B cell (primary cell): Measurements from ENCODE around the gene DPYSL4. TPM values are rescaled to one million over a fixed set of nuclear protein-coding genes. Genes with fewer than 3 reads are reported as not detected.

Experiments used
- ATAC-seq: fragments of 200-7000 bp; cut with Tn5 transposase; one replicate; pipeline ENCODE4 v1.10.0; 2021; ENCODE audit warnings: low read depth, mild to moderate bottlenecking, moderate number of reproducible peaks, moderate library complexity
- CTCF ChIA-PET: fragments of 350-600 bp; sonication (Branson Sonifier 250); formaldehyde crosslinking; loops from one replicate; lab custom pipeline; 2021; ENCODE audit warnings: antibody characterized with exemption, inconsistent platforms; lab: Charles Lee
- POLR2A ChIA-PET: fragments of 350-600 bp; sonication (Branson Sonifier 250); formaldehyde crosslinking; loops from one replicate; lab custom pipeline; 2021; ENCODE audit warnings: antibody characterized with exemption; lab: Charles Lee
- DNase-seq: peaks from one replicate; pipeline ENCODE4 v3.0.0; 2013
- H2AFZ ChIP-seq: 2 replicates; pipeline ENCODE4 v1.6.1; 2012; ENCODE audit warnings: mild to moderate bottlenecking, low read depth, low read length; ENCODE audit not compliant: insufficient read depth, poor library complexity, severe bottlenecking
- H3K27ac ChIP-seq, 2 donors: 1 replicate in 1 of 2; 2 replicates in 1 of 2; pipeline ENCODE4 v1.5.1; 2012 to 2013; ENCODE audit warnings: low read length in 2 of 2, mild to moderate bottlenecking in 2 of 2, moderate library complexity in 1 of 2
- H3K27me3 ChIP-seq, 4 experiments: fragments of 200-600 bp in 1 of 4; sonication (generic) in 1 of 4; replicated peaks in 1 of 4; 1 replicate in 2 of 4; 2 replicates in 2 of 4; pipeline versions ENCODE4 v1.6.1 to v1.7.0; 2013 to 2016; ENCODE audit warnings: low read length in 3 of 4, mild to moderate bottlenecking in 2 of 4, mixed read lengths in 1 of 4, moderate library complexity in 1 of 4; ENCODE audit not compliant: insufficient read depth in 4 of 4, control insufficient read depth in 3 of 4; ENCODE audit errors: control extremely low read depth in 1 of 4
- H3K36me3 ChIP-seq, 2 experiments: replicated peaks in 1 of 2; 1 replicate in 1 of 2; 2 replicates in 1 of 2; pipeline versions ENCODE4 v1.6.1 to v1.7.1; 2013; ENCODE audit warnings: low read length in 1 of 2; ENCODE audit not compliant: insufficient read depth in 2 of 2, control insufficient read depth in 1 of 2; ENCODE audit errors: control extremely low read depth in 1 of 2, extremely low read depth in 1 of 2
- H3K4me1 ChIP-seq, 2 donors: fragments of 200-600 bp in 1 of 2; sonication (generic) in 1 of 2; 1 replicate in 1 of 2; 2 replicates in 1 of 2; pipeline versions ENCODE4 v1.5.1 to v1.6.1; 2013 to 2017; ENCODE audit warnings: low read length in 2 of 2; ENCODE audit not compliant: control insufficient read depth in 2 of 2, insufficient read depth in 2 of 2
- H3K4me2 ChIP-seq: replicated peaks from 2 replicates; pipeline ENCODE3; 2012; ENCODE audit warnings: mild to moderate bottlenecking, low read depth, low read length; ENCODE audit not compliant: poor library complexity, severe bottlenecking
- H3K4me3 ChIP-seq, 5 experiments: fragments of 200-600 bp in 1 of 5; sonication (generic) in 1 of 5; 1 replicate in 3 of 5; 2 replicates in 2 of 5; pipeline versions ENCODE4 v1.5.1 to v1.7.0; 2011 to 2016; ENCODE audit warnings: low read length in 4 of 5, mild to moderate bottlenecking in 4 of 5, low read depth in 2 of 5, control low read depth in 1 of 5, moderate library complexity in 1 of 5; ENCODE audit not compliant: insufficient read depth in 1 of 5; ENCODE audit errors: control extremely low read depth in 1 of 5, extremely low read depth in 1 of 5
- H3K79me2 ChIP-seq: fragments of 200-600 bp; sonication (generic); one replicate; pipeline ENCODE4 v1.6.0; 2016; ENCODE audit warnings: low read length; ENCODE audit not compliant: control insufficient read depth, insufficient read depth
- H3K9ac ChIP-seq: fragments of 200-600 bp; sonication (generic); 2 replicates; pipeline ENCODE4 v1.6.1; 2017; ENCODE audit warnings: mild to moderate bottlenecking, low read length, moderate library complexity
- H3K9me3 ChIP-seq, 3 donors: one replicate each; pipeline versions ENCODE4 v1.6.1 to v1.7.1; 2013; ENCODE audit warnings: low read length in 2 of 3; ENCODE audit not compliant: control insufficient read depth in 2 of 3, insufficient read depth in 1 of 3; ENCODE audit errors: control extremely low read depth in 1 of 3
- H4K20me1 ChIP-seq: 2 replicates; pipeline ENCODE4 v1.6.0; 2012; ENCODE audit warnings: mild to moderate bottlenecking, low read length; ENCODE audit not compliant: insufficient read depth, control insufficient read depth, poor library complexity, severe bottlenecking
- H3K27ac Mint-ChIP-seq: one replicate; pipeline ENCODE4 v1.8.0; 2021; ENCODE audit warnings: mixed read lengths
- H3K27me3 Mint-ChIP-seq: one replicate; pipeline ENCODE4 v1.8.0; 2021; ENCODE audit warnings: mixed read lengths
- H3K4me1 Mint-ChIP-seq: one replicate; pipeline ENCODE4 v1.8.0; 2021; ENCODE audit warnings: mixed read lengths
- H3K4me3 Mint-ChIP-seq: one replicate; pipeline ENCODE4 v1.8.0; 2021; ENCODE audit warnings: mixed read lengths
- H3K9me3 Mint-ChIP-seq: one replicate; pipeline ENCODE4 v1.8.0; 2022; ENCODE audit warnings: mixed read lengths; ENCODE audit not compliant: insufficient read depth
- EZH2 ChIP-seq: IDR thresholded peaks from 2 replicates; pipeline ENCODE4 v1.6.1; 2012; ENCODE audit warnings: borderline replicate concordance, low read depth, mild to moderate bottlenecking, moderate library complexity, low read length; ENCODE audit not compliant: insufficient read depth, poor library complexity, severe bottlenecking
- WGBS: methylation state at CpG from one replicate; pipeline ENCODE4 v1.1.5; 2013; ENCODE audit warnings: missing lambda C conversion rate; ENCODE audit not compliant: insufficient coverage; 5-methylcytosine and 5-hydroxymethylcytosine counted together
- intact Hi-C: fragments of 100-400 bp; cut with micrococcal nuclease; formaldehyde crosslinking; loops from one replicate; pipeline ENCODE4 v1.10.0; 2022
- polyA plus RNA-seq: library from polyadenylated mRNA; depleted of rRNA; stranded (reverse); fragments of >200 nt; gene quantifications from 2 replicates; pipeline ENCODE4 v1.2.3, GENCODE V29; 2012
- total RNA-seq, 2 donors: library from RNA; stranded (reverse); fragments of 120-200 nt in 1 of 2; gene quantifications; 1 replicate in 1 of 2; 2 replicates in 1 of 2; pipeline versions ENCODE4 v1.2.3 to v1.2.4, GENCODE V29; 2013 to 2022
- TF ChIP-seq, protein P1 (sequence below): fragments of 200-600 bp; IDR thresholded peaks from one replicate; pipeline ENCODE4 v1.8.0; 2022; ENCODE audit warnings: antibody characterized with exemption, mild to moderate bottlenecking

Gene DPYSL4
- total and polyA plus RNA-seq, 2 donors (not counting 1 experiment from before 2014, with no cell fraction given) = 0.03 to 0.22 TPM

DNA sequence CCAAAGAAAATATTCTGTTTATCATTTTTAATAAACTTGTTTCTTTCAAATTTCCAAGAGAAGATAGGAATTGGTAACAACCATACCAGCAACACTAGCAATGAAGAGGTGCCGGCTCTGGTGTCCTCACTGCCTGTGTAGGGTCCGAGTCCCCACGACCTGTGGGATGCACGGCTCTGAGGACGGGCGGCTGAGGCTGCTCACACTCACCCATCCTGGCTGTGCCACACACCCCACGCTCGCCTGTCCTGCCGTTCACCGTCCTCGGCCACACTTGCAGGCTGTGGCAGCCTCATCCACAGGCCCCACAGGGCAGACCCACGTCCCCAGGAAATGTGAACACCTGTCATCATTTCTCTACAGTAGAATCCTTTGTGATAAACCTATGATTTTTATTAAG is 48.2 kb upstream of the DPYSL4 start:
- no peak overlapping the region for H2AFZ ChIP-seq
- Mint-ChIP-seq H3K27me3 (peaks cover 9% of the 10 kb centered on the region), H3K9me3 (no peaks in the 10 kb centered on the region), H3K27ac (no peak overlapping the region), H3K4me1 (no peaks in the 10 kb centered on the region), H3K4me3 (no peak overlapping the region)
- H3K27ac ChIP-seq = no peak overlapping the region
- peaks cover 0 to 5% (median 0%) of the 10 kb centered on the region in 3 donors for H3K9me3 ChIP-seq
- TF ChIP-seq, protein P1, sequence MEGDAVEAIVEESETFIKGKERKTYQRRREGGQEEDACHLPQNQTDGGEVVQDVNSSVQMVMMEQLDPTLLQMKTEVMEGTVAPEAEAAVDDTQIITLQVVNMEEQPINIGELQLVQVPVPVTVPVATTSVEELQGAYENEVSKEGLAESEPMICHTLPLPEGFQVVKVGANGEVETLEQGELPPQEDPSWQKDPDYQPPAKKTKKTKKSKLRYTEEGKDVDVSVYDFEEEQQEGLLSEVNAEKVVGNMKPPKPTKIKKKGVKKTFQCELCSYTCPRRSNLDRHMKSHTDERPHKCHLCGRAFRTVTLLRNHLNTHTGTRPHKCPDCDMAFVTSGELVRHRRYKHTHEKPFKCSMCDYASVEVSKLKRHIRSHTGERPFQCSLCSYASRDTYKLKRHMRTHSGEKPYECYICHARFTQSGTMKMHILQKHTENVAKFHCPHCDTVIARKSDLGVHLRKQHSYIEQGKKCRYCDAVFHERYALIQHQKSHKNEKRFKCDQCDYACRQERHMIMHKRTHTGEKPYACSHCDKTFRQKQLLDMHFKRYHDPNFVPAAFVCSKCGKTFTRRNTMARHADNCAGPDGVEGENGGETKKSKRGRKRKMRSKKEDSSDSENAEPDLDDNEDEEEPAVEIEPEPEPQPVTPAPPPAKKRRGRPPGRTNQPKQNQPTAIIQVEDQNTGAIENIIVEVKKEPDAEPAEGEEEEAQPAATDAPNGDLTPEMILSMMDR = no peak
- TF ChIP-seq EZH2 = no peak
- intact Hi-C loops = no loop called here
- no peaks in the 10 kb centered on the region for H3K36me3 ChIP-seq
- no peaks in the 10 kb centered on the region for H4K20me1 ChIP-seq
- H3K9ac ChIP-seq = no peak overlapping the region
- peaks cover 0 to 2% of the 10 kb centered on the region in 2 donors for H3K4me1 ChIP-seq
- DNase-seq = no peak
- H3K4me3 ChIP-seq = no peak overlapping the region
- WGBS = 86% methylated on average over 12 of the region's 12 CpGs
- H3K79me2 ChIP-seq = no peaks in the 10 kb centered on the region
- ChIA-PET POLR2A (no interaction called here), CTCF (no interaction called here)
- peaks cover 0 to 10% (median 0%) of the 10 kb centered on the region in 4 experiments for H3K27me3 ChIP-seq
- no peak for ATAC-seq
- no peak overlapping the region for H3K4me2 ChIP-seq

DNA sequence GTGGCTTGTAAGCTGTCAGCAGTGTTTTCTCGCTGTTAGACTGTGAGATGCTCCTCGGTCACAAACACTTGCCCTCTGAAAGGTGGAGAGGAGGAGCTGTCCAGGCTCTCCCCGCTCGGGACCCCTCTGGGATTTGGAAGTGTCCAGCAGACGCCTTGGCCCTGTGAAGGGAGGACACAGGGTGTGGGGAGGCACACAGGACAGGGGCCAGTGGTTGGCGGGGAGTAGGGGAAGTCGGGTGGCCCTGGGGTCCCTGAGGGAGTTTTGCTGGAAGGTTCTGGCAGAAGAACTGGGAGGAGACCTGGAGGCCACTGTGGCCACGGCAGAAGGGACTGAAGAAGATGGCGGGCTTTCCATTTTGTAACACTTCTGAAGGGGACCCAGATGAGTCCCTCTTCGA is 47.2 kb upstream of the DPYSL4 start:
- no peak for TF ChIP-seq EZH2
- TF ChIP-seq, protein P1 = no peak
- ATAC-seq = no peak
- H3K4me3 Mint-ChIP-seq = no peak overlapping the region
- ChIA-PET POLR2A (no interaction called here), CTCF (no interaction called here)
- Histone ChIP-seq H3K4me1 (peaks cover 0 to 2% of the 10 kb centered on the region in 2 donors), H3K36me3 (no peaks in the 10 kb centered on the region), H3K79me2 (no peaks in the 10 kb centered on the region), H3K27me3 (peaks cover 0 to 10% (median 0%) of the 10 kb centered on the region in 4 experiments), H3K4me3 (no peak overlapping the region), H3K9me3 (peaks cover 0 to 11% (median 0%) of the 10 kb centered on the region in 3 donors), H3K4me2 (no peak overlapping the region), H4K20me1 (no peaks in the 10 kb centered on the region), H3K27ac (no peak overlapping the region), H3K9ac (no peak overlapping the region), H2AFZ (no peak overlapping the region)
- no peaks in the 10 kb centered on the region for H3K9me3 Mint-ChIP-seq
- 87% methylated on average over 10 of the region's 10 CpGs for WGBS
- H3K4me1 Mint-ChIP-seq = no peaks in the 10 kb centered on the region
- intact Hi-C loops = no loop called here
- no peak for DNase-seq
- H3K27ac Mint-ChIP-seq = no peak overlapping the region
- H3K27me3 Mint-ChIP-seq = peaks cover 3% of the 10 kb centered on the region
